Femur (tissue), 1 donor: ENCODE results near the gene LITAFD.
A peak's percentile ranks its signal among the peaks of the same experiment; 100 is the strongest.
"Not testable (repeated sequence)": the region's sequence is repeated elsewhere in the genome, so short reads cannot be mapped to it uniquely, and the experiment has no call there.

Source experiments
- DNase-seq: peaks from one replicate; pipeline ENCODE4 v3.0.0-alpha.2; 2017

The LITAFD gene

DNA sequence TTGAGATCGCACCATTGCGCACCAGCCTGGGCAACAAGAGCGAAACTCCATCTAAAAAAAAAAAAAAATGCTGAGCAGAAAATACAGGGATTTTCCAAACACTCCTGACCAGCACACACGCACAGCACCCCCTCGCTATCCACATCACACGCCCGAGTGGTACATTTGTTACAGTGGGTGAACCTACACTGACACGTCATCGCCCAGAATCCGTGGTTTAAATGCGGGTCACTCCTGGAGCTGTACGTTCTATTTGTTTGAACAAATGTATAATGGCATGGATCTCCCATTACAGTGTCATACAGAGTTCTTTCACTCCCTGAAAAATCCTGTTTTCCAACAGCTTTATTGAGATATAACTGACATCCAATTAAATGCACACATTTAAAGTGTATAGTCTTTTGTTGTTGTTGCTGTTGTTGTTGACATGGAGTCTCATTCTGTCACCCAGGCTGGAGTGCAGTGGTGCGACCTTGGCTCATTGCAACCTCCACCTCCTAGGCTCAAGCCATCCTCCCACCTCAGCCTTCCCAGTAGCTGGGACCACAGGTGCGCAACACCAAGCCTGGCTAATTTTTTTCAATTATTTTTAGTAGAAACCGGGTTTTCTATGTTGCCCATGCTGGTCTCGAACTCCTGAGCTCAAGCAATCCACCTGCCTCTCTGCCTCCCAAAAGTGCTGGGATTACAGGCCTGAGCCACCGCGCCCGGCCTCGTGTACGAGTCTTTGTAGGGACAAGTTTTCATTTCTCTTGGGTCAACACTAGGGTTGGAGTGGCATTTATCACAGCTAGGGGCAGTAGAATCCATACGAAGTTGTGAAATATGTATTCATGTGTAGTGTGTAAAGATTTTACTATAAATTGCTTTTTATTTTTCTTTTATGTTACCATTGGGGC, 8.9 kb upstream of the LITAFD start:
- no peak for DNase-seq

DNA sequence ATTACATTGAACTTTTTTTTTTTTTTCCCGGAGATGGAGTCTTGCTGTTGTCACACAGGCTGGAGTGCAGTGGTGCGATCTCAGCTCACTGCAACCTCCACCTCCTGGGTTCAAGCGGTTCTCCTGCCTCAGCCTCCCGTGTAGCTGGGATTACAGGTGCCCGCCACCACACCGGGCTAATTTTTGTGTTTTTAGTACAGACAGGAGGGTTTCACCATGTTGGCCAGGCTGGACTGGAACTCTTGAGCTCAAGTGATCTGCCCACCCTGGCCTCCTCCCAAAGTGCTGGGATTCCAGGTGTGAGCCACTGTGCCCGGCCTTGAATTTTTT, 8.3 kb upstream of the LITAFD start:
- not testable (repeated sequence) for DNase-seq

DNA sequence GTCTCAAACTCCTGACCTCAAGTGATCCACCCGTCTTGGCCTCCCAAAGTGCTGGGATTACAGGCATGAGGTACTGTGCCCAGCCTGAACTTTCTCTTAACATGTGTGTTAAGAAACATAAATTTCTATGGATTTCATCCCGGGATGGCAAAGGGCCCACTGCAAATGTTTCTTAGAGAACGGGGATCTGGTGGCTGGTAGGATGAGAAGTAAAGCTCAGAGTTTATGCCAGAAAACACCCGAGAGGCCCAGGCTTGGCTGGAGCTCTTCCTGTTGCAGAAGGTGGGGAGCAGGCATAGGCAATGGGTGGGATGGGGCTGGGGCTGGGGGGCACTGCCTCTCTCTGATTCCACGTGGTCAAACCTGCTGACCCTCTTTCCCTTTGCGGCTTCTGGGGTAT, 7.8 kb upstream of the LITAFD start:
- peak; percentile 77 for DNase-seq

DNA sequence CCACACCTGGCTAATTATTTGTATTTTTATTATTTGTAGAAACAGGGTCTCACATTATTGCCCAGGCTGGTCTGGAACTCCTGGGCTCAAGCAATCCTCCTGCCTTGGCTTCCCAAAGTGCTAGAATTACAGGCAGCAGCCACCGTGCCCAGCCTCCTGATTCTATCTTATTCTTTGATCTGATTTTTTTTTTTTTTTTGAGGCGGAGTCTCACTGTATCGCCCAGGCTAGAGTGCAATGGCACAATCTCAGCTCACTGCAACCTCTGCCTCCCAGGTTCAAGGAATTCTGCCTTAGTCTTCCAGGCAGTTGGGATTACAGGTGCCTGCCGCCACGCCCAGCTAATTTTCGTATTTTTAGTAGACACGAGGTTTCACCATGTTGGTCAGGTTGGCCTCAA, 6.8 kb upstream of the LITAFD start:
- DNase-seq: not testable (repeated sequence)

DNA sequence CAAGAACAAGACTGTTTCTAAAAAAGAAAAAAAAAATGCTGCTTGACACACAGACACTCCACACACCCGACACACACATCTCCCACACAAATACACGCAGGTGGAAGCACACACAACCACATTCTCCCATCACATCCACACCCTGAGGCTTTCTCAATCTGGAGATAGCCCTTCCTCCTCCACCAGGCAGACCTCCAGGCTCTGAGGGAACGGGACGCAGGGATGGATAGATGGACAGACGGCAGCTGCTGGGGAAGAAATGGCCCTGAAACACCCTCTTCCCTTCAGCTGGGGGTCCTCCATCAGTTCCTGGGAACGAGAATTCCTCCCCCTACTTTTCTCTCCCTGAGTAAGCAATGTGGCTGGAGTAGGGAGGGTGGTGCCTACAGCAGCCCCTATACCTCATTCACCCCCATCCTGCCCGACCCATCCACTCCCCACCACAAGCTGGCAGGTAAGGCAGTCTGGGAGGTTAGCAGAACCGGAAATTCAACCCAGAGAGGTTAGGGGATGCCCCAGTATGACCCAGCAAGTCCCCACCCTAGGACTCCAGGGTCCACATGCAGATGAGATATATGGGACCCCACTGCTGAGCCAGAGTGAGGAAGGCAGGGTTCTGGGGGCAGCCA, 4.1 kb upstream of the LITAFD start:
- no peak for DNase-seq

DNA sequence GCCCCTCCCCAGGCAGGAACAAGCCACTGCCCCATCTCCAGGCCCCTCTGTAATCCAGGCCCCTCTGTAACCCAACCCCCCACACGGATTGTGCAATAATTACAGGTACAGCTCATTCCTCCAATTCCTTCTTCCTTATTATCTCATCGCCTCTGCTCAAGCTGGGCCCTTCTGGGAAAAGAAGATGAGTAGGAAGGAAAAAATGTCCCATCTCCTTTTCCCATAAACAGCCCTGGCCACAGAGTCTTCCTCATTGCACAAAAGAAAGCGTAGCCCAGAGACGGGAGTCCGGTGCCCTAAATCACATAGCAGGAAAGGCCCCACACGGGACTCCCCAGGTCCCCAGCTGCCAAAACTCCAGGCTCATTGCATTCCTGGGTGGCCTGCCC, 3.6 kb upstream of the LITAFD start:
- DNase-seq: peak; percentile 18

DNA sequence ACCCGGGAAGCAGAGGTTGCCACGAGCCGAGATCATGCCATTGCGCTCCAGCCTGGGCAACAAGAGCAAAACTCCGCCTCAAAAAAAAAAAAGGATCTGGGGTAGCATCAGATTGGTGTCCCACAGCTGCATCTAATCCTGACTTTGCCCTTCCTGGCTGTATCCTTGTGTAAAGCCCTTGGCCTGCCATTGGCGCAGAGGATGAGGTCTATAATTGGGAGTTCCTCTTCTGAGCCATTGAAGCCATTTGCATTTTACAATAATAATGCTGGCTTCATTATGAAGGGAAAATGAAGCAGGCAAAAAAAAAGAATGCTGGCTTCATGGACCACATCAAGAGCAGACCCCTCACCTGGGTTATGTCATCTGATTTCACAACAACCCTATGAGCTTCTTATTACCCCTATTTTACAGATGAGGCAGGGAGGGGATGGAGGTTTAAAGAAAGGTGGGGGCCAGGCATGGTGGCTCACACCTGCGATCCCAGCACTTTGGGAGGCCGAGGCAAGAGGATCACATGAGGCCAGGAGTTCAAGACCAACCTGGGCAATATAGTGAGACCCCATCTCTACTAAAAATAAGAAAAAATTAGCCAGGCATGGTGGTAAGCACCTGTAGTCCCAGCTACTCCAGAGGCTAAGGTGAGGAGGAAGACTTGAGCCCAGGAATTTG, 1.2 kb upstream of the LITAFD start:
- DNase-seq: no peak

DNA sequence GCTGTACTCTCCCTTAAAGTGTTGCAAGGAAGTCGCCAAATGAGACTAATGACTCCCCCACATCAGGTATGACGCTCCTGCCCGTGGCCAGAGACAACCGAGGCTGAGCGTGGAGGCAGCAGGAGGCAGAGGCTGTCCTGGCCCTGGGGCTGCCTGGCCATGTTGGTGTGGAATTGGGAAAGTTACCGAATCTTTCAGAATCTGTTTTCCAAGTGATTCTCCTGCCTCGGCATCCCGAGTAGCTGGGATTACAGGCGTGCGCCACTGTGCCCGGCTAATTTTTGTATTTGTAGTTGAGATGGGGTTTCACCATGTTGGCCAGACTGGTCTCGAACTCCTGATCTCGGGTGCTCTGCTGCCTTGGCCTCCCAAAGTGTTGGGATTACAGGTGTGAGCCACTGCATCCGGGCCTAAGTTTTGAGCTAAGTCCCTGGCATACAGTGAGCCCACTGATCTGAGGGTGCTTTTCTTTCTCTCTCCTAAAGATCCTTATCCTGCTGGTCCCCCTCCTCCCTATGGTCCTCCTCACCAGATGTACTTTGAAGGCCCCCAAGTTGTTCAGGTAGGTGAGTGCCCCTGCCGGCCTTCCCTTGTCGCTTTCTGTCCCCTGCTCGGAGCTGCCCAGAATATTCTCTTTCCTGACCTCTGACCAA, 700 bp downstream of the LITAFD start:
- DNase-seq: no peak

DNA sequence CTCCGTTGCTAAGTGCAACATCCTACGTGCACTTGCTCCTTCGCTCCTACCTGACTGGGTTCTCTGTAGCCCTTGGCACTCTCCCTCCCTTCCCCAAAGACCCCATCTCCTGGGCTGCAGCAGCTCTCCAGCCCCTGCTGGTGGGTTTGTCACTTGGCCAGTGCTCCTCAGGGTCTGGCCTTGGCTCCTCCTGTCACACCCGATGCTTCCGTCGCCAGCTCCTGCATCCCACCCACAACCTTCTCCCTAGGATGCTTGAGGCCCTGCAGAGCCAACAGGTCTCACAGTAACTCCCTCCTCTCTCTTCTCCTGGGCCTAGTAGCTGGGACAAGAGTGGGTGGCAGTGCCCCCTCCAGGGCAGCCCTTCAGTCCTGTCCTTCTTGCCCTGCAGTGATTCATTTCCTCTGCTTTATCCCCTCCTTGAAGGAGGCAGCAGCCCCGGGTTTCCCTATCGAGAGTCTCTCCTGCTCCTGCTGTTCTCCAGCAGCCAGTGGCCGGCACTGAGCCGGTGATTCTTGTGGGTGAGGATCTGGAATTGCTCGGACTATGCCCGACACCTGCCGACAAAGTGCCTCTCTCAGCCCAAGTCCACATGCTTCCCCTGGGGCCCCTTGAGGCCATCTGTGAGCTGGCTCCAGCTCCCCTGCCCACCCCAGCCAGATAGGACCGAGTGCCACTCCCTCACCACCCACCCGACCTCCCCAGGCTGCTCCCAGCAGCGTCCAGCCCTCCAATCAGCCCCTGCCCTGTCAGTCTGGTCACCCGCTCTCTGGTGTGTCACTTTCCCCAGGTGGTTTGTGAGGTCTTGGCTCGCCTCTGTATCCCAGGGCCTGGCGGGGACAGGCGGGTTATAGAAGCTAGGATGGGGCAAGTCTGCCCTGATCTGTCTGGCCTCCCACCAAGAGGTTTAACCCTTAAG, 3.8 kb downstream of the LITAFD start:
- no peak for DNase-seq

DNA sequence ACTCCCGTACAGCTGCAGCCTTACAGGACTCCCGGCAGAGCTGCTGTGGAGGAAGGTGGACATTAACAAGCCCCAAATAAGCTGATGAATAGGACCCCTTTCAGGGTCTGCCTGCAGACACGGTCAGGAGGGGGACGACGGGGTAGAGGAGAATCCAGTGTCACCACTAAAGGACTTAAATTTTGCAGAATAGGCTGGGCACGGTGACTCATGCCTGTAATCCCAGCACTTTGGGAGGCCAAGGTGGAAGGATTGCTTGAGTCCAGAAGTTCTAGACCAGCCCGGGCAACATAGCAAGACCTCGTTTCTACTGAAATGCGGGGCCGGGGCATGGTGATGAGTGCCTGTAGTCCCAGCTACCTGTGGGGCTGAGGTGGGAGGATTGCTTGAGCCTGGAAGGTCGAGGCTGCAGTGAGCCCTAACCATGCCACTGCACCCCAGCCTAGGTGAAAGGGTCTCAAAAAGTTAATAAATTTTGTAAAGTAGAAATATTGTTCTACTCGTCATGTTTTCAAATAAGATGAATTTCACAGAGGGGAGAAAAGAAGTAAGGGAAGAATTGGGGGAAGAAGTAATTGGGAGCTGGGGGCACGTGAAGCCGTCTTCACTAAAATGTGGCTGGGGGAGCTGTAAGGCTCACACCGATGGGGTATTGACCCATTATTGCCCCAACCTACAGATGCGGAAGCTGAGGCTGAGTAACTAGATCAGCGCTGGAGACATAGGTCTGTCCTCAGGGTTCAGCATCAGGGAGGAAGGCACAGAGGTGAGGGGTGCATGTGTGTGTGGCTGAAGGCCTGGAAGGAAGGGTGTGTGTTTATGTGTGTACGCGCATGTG, 4.7 kb downstream of the LITAFD start:
- DNase-seq: no peak

DNA sequence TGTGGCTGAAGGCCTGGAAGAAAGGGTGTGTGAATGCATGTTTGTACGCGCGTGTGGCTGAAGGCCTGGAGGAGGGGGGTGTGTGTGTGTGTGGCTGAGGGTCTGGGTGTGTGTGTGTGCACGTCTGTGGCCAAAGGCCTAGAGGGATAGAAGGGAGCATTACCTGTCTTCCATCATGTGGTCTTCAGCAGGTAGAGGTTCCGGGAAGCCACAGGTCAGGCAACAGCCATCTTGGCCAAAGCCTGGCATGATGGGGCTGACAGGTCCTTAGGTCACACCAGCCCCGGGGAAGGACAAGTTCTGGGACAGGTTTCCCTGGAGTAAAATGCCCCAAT, 5.2 kb downstream of the LITAFD start:
- DNase-seq: no peak

DNA sequence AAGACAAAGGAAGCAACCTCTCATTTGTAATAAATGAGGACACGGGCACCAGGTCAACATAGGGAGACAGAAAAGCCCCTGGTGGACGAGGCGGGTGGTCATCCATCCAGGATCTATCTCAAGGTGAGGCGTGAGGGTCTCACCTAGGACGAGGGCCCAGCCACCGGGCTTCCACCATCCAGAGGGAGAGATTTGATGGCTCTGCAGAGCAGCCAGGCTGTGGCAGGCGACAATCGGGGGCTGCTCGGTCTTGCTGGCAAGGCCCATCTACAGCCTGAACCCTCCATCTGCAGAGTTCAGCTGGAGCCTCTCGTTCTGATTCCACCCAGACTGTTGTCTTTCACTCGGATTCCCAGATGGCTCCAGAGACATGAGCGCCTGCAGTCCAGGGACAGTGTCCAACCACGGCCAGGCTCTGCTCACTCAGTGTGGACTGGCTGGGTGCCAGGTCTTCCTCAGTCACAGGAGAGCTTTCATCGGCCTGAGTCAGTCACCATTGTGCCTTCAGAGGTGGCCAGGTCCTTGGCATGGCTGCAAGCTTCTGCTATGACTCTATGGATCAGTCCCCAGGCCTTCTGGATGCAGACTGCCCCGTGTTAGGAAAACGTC, 5.9 kb downstream of the LITAFD start:
- no peak for DNase-seq

DNA sequence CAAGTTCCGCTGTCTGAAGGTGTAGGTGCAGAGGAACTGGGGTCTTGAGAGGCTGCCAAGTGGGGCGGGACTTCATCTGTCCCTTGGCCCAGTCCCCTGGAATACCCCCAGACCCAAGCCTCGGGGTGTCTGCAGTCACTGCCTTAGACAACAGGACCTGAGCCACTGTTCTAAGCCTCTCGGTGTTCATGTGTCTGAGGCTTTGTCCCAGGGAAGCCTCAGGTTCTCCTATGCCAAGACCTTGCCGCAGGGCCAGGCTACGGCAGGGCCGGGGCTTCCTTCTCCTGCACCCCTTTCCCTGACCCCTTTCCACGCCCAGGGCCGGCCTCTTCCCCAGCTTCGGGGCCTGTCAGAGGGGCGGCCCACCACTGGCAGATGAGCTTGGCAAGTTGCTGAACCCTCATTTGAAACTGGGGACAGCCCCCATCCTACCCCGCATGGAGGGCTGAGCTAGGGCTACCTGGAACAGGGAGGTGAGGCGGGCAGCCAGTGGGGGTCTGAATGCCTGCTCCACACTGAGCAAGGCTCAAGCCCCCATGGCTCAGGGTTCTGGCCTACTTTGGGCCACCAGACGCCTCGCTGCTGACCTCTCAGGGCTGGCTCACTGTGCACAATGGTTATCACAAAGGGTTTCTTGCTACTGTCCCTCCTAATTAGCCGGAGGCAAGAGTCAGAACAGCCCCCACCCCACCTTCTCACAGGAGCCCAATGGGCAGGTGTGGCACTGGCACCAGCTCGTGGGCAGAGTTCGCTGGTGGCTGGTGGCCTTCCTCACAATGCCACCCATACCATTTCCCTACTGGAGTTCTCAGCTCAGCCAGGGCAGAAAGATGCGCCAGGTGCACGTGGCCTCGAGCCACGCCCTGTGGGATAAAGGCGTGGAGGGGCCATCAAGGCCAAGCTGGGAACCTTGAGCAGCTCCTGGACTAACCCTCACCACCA, 7.1 kb downstream of the LITAFD start:
- no peak for DNase-seq

DNA sequence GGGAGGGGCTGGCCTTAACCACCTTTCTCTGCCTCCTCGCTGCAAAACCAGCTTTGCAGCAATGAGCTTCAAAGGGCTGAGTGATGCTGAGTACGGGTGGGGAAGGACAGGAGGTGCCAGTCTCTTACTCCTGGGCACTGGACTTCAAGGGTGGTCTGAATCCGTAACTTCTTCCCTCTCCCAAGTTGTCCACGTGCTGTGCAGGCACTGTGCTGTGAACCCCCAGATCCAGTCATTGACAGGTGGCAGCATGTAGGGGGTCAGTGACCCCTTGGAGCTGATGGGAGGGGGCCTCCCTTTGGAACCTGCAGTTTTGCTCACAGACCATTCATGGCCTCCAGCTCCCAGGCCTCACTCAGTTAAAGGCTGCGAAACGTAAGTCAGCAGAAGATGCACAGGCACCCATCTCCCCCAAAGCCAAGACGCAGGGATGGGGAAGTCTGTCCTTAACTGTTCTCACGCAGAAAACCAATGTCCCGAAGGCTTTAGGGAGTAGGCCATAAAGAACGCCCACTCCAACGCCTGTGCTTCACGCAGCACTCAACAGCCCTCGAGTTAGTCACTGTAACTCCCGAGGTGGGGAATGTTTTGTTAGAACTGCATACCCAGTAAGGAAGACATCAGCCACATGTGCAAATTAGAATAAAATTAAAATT, 7.9 kb downstream of the LITAFD start:
- no peak for DNase-seq

DNA sequence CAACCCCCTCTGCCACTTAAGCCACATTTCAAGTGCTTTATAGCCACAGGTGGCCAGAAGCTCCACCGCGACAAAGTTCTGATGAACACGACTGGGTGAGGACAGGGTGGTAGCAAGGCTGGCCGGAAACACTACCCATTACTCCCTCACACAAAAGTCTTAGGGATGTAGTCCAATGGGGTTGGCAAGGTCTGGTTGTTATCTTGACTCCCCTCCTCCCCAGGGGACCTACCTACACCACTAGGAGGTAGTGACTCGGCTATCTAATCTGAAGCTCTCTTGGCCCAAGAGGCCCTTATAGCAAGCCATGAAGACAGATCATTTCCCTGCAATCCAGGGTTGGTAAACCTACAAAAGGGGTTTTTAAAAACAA, 8.4 kb downstream of the LITAFD start:
- no peak for DNase-seq

DNA sequence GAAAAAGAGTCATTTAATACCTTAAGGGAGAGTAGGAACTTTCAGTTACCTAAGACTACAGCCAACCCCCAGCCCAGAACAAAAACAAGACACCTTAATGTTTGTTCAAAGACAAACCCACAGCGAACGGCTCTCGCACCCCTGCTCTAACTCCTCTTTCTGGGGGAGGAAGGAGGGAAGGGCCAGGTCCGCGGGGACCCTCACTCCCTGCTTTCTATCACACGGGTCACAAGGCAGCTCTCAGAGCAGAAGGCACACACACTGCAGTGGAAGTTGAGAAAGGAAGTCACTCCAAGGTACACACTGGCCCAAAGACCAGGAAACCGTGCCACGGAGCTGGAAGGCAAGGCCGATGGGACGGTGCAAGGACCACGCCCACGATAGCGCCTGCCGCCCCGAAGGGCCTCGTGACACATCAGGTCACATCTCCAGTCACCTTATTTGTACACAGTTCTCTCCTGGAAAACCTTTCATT, 10.0 kb downstream of the LITAFD start:
- DNase-seq: no peak

DNA sequence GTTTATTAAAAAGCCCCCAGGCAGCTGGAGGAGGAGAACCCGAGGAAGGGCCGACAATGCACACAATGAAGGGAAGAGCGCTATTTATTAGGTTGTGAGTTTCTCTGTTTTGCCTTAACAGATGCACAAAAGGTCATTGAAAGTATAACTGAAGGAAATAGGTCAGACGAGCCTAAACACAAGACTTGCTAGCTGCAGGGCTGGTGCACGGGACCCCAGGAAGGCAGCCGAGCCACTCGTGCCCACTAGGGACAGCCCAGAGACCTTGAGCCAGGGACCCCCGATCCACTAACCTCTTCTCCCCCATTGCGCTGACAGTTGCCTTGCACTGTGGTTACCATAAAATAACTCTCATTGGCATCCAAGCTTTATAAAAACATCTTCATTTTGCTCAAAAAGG, 11.3 kb downstream of the LITAFD start:
- no peak for DNase-seq

DNA sequence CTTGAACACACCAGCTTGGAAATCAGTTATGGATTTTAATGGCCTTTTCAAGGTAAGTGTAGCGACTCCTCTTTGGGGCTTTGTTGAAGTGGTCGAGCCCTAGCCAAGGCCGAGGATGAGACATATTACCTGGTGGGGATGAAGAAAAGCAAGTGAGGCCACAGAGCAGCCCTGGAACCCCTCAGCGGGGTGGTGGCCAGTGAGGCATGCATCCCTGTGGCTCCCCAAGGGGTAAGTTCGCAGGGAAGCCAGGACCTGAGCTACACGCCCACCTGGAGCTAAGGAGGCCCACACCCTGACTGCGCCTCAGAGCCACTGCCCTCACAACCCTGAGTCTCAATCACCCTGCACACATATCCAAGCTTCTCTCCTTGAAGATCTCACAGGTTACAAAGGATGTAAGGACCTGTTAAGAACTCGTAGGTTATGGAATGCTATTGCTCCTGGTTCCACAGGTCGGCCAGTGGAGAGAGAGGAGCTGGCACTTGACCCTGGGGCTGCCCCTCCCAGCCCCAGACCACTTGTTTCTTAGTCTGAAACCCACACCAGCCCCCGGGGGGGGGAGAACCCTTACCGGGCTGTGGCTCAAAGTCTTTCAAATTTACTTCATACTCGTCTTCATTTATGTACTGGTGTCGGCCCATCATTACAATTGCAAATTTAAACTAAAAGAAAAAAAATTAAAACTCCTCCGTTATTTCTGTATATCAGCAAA, 12.0 kb downstream of the LITAFD start:
- DNase-seq: no peak
